Measurements from ENCODE around the gene ADAMTS13.

GRCh38 chr9:133472277-133472645 is 50.1 kb downstream of the ADAMTS13 start:
- TF ChIP-seq CTCF (IDR thresholded peaks at IDR 0.05 in 4 of 5, conservative IDR thresholded peaks at IDR 0.05 in 1 of 5), result no peak
- TF ChIP-seq POLR2A (IDR thresholded peaks at IDR 0.05), result no peak
